BJ (cell line): Measurements from ENCODE around the gene DMD. TPM values are rescaled to one million over a fixed set of nuclear protein-coding genes. Genes with fewer than 3 reads are reported as not detected.

Experiments
- CTCF ChIA-PET: fragments of 350-600 bp; formaldehyde crosslinking; extraction: SDS; loops from one replicate; lab custom pipeline; 2021; ENCODE audit warnings: antibody characterized with exemption, inconsistent platforms; lab: Yijun Ruan, JAX
- POLR2A ChIA-PET: fragments of 300-600 bp; sonication (Branson Sonifier 250); formaldehyde crosslinking; extraction: SDS; loops from one replicate; lab custom pipeline; 2021; ENCODE audit warnings: antibody characterized with exemption; lab: Charles Lee
- DNase-seq: peaks from one replicate; pipeline ENCODE4 v3.0.0-alpha.2; 2011; ENCODE audit warnings: low read depth
- H3K27me3 ChIP-seq: 2 replicates; pipeline ENCODE4 v1.6.0; 2011; ENCODE audit warnings: low read length; ENCODE audit not compliant: control insufficient read depth, insufficient read depth
- H3K36me3 ChIP-seq: 2 replicates; pipeline ENCODE4 v1.5.1; 2011; ENCODE audit warnings: low read length; ENCODE audit not compliant: control insufficient read depth, insufficient read depth
- H3K4me3 ChIP-seq: 2 replicates; pipeline ENCODE4 v1.5.1; 2011; ENCODE audit warnings: low read depth, mild to moderate bottlenecking, control low read depth, low read length
- polyA plus RNA-seq: library from polyadenylated mRNA; depleted of rRNA; stranded (reverse); fragments of >200 nt; gene quantifications from 2 replicates; pipeline ENCODE4 v1.2.3, GENCODE V29; 2011
- TF ChIP-seq, protein P1 (sequence below): IDR thresholded peaks from 2 replicates; pipeline ENCODE4 v1.5.1; 2011; ENCODE audit warnings: low read depth, mild to moderate bottlenecking, control low read depth, inconsistent platforms, low read length, moderate library complexity; ENCODE audit not compliant: insufficient read depth

DMD gene
- polyA plus RNA-seq, 1 experiment, result 12.5 TPM

DNA sequence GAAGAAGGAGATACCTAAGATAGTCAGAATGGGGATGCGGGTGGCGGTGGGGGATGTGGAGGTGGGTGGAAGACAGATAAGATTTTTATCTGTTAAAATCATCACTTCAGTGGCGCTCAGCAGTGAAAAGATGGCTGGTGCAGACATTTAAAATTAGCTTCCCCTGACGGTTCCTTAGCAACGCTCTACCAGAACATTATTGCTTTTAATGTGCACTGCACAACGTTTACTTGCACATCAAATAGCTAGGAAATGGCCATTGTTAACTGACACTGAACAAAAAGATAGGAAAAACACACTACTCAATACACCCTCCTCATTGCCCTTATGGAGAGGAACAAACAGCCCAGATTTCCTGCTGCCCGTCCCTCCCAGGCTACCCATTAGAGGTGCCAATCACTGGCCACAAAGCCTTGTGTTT, 2078.5 kb downstream of the DMD start:
- Histone ChIP-seq H3K27me3 (no peaks in the 10 kb centered on the region), H3K4me3 (no peak overlapping the region), H3K36me3 (no peaks in the 10 kb centered on the region)
- TF ChIP-seq, protein P1, sequence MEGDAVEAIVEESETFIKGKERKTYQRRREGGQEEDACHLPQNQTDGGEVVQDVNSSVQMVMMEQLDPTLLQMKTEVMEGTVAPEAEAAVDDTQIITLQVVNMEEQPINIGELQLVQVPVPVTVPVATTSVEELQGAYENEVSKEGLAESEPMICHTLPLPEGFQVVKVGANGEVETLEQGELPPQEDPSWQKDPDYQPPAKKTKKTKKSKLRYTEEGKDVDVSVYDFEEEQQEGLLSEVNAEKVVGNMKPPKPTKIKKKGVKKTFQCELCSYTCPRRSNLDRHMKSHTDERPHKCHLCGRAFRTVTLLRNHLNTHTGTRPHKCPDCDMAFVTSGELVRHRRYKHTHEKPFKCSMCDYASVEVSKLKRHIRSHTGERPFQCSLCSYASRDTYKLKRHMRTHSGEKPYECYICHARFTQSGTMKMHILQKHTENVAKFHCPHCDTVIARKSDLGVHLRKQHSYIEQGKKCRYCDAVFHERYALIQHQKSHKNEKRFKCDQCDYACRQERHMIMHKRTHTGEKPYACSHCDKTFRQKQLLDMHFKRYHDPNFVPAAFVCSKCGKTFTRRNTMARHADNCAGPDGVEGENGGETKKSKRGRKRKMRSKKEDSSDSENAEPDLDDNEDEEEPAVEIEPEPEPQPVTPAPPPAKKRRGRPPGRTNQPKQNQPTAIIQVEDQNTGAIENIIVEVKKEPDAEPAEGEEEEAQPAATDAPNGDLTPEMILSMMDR, result no peak
- CTCF ChIA-PET, result no interaction called here
- POLR2A ChIA-PET, result no interaction called here
- no peak for DNase-seq

GRCh38 chrX:31130457-31131220, 2080.7 kb downstream of the DMD start:
- ChIA-PET CTCF (interaction anchor here (0.8 kb wide), 1 partner anchor 11 kb away, joined by 3 read pairs; no protein-coding TSS in a partner anchor), POLR2A (no interaction called here)
- Histone ChIP-seq H3K4me3 (no peak overlapping the region), H3K27me3 (no peaks in the 10 kb centered on the region), H3K36me3 (no peaks in the 10 kb centered on the region)
- TF ChIP-seq, protein P1, result no peak
- DNase-seq, result peak; percentile 4

- CTCF ChIA-PET, result no interaction called here
Measured at GRCh38 chrX:31128855-31129254, 2082.5 kb downstream of the DMD start.

DNA sequence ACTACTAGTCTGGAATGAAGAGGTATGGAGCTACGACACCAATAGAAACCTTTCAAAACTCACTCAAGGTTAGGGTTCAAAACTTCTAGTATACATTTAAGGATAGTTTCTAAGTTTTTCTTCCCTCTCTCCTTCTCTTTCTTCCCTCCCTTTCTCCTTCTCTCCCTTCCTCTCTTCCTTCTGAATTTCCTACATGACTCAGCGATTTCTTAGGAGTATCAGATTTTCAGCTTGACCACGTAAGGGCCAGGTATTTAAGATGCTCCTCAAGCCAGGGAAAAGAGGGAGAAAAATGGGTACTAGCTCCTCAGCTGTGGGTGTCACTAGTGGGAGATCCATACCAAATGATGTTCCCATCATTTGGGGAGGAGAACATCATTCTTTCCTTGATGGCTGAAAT, 2083.6 kb downstream of the DMD start:
- CTCF ChIA-PET, result no interaction called here
- no peak overlapping the region for H3K4me3 ChIP-seq
- TF ChIP-seq, protein P1, result no peak
- POLR2A ChIA-PET, result no interaction called here
- no peaks in the 10 kb centered on the region for H3K36me3 ChIP-seq
- no peaks in the 10 kb centered on the region for H3K27me3 ChIP-seq
- no peak for DNase-seq

More at GRCh38 chrX:31128855-31129254, 2082.5 kb downstream of the DMD start:
- Histone ChIP-seq H3K4me3 (no peak overlapping the region), H3K36me3 (no peaks in the 10 kb centered on the region), H3K27me3 (no peaks in the 10 kb centered on the region)
- POLR2A ChIA-PET, result no interaction called here
- TF ChIP-seq, protein P1, result no peak
- DNase-seq, result no peak

DNA sequence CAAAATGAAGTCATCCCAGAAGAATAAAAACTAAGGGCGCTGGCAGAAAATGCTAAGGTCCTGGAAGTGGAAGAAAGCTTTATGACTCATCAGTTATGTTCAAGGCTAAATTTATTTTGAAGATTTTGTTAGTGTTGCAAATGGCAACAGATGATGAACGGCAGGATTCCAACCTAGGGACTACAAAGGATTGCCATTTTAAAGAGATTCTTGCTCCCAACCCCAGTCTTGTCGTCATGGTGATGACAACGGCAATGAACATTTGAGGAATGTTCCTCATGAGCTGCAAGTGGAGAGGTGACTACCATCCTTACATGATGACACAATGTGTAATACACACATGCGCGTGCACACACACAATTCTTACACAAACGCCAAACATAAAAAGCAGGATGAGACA, 2085.1 kb downstream of the DMD start:
- Histone ChIP-seq H3K36me3 (no peaks in the 10 kb centered on the region), H3K4me3 (no peak overlapping the region), H3K27me3 (no peaks in the 10 kb centered on the region)
- TF ChIP-seq, protein P1, result no peak
- CTCF ChIA-PET, result no interaction called here
- no peak for DNase-seq
- POLR2A ChIA-PET, result no interaction called here
